ENCODE data around the gene STAP1. TPM values are rescaled to one million over a fixed set of nuclear protein-coding genes. Genes with fewer than 3 reads are reported as not detected.

The STAP1 gene
- total and polyA plus RNA-seq, 10 of the 15 experiments (the other 5 are each of a cell fraction or from before 2014, with no cell fraction given) = 4.6 to 19.4 (median 9.4) TPM

DNA sequence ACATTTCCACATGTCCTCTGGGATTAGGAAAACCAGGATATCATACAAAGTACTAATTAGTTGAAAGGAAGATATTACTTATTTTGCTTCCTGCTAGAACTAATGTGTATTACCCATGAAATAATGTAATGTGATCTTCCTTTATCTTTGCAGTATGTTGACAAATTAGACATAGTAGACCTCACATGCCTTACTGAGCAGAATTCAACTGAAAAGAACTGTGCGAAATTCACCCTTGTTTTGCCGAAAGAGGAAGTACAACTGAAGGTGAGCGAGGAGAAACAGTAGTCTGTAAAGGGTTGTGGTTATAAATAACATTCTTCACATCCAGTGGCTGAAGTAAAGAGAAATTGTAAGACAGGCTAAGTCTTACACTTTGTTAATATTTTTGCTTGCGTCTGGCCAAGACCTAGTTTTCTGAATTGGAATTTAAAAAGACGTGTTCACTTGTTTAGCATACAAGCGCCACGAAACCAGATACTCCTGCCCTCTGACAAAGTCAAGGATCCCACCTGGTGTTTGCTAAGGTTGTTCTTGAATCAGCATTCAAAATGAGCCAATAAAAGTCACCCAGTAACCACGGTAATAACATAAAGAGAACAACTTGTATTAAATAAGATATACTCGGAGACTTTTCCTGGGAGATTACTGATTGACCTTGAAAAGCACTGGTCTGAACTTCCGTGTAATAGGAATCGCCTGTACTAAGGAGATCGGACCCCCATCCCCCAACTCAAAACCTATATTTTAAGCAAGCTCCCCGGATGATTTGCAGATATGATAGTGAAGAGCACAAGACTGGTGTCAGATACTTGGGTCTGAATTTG, 16.9 kb downstream of the STAP1 start (continued):
- TF ChIP-seq MXI1 (IDR thresholded peaks at IDR 0.05; ENCODE audit: low read depth, low read length) (no peak), ZBTB33 (IDR thresholded peaks at IDR 0.05) (no peak), USF2 (IDR thresholded peaks at IDR 0.05; ENCODE audit: borderline replicate concordance, low read depth, low read length) (no peak), MEF2A (IDR thresholded peaks at IDR 0.05; ENCODE audit: insufficient read depth, low read depth, low read length) (peak; percentile 91), NKRF (conservative IDR thresholded peaks at IDR 0.05) (no peak), PML (IDR thresholded peaks at IDR 0.05; ENCODE audit: low read length) (no peak; the same call in 1 of the 2 replicates), BACH1 (IDR thresholded peaks at IDR 0.05; ENCODE audit: borderline replicate concordance) (0 out of 2 replicates have a peak, but pooled peaks have one; percentile 24), CHD1 (IDR thresholded peaks at IDR 0.05; ENCODE audit: low read depth, low read length) (no peak), MTA3 (IDR thresholded peaks at IDR 0.05; ENCODE audit: borderline replicate concordance, low read length) (no peak), RUNX3 (IDR thresholded peaks at IDR 0.05; ENCODE audit: low read length) (peak; percentile 92), EED (IDR thresholded peaks at IDR 0.05; ENCODE audit: low read depth) (peak; percentile 54; the same call in 1 of the 2 replicates), CHD4 (IDR thresholded peaks at IDR 0.05) (no peak), ZNF217 (IDR thresholded peaks at IDR 0.05) (peak; percentile 84; the same call in 1 of the 2 replicates), BCL11A (IDR thresholded peaks at IDR 0.05; ENCODE audit: low read depth, low read length) (0 out of 2 replicates have a peak, but pooled peaks have one; percentile 13), ATF3 (IDR thresholded peaks at IDR 0.05; ENCODE audit: borderline replicate concordance, extremely low read depth, low read depth, low read length) (no peak), TBL1XR1 (IDR thresholded peaks at IDR 0.05; ENCODE audit: low read depth, low read length) (0 out of 2 replicates have a peak, but pooled peaks have one; percentile 27), SIN3A (IDR thresholded peaks at IDR 0.05; ENCODE audit: low read depth, low read length) (no peak)
- TF ChIP-seq, protein P1, sequence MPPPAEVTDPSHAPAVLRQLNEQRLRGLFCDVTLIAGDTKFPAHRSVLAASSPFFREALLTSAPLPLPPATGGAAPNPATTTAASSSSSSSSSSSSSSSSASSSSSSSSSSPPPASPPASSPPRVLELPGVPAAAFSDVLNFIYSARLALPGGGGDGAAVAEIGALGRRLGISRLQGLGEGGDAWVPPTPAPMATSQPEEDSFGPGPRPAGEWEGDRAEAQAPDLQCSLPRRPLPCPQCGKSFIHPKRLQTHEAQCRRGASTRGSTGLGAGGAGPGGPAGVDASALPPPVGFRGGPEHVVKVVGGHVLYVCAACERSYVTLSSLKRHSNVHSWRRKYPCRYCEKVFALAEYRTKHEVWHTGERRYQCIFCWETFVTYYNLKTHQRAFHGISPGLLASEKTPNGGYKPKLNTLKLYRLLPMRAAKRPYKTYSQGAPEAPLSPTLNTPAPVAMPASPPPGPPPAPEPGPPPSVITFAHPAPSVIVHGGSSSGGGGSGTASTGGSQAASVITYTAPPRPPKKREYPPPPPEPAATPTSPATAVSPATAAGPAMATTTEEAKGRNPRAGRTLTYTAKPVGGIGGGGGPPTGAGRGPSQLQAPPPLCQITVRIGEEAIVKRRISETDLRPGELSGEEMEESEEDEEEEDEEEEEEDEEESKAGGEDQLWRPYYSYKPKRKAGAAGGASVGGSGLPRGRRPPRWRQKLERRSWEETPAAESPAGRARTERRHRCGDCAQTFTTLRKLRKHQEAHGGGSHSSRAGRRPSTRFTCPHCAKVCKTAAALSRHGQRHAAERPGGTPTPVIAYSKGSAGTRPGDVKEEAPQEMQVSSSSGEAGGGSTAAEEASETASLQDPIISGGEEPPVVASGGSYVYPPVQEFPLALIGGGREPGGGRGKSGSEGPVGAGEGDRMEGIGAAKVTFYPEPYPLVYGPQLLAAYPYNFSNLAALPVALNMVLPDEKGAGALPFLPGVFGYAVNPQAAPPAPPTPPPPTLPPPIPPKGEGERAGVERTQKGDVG (CRISPR knock-in tag; IDR thresholded peaks at IDR 0.05) = no peak
- TF ChIP-seq, protein P2, sequence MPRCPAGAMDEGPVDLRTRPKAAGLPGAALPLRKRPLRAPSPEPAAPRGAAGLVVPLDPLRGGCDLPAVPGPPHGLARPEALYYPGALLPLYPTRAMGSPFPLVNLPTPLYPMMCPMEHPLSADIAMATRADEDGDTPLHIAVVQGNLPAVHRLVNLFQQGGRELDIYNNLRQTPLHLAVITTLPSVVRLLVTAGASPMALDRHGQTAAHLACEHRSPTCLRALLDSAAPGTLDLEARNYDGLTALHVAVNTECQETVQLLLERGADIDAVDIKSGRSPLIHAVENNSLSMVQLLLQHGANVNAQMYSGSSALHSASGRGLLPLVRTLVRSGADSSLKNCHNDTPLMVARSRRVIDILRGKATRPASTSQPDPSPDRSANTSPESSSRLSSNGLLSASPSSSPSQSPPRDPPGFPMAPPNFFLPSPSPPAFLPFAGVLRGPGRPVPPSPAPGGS (IDR thresholded peaks at IDR 0.05; ENCODE audit: borderline replicate concordance, insufficient read depth, low read depth, low read length, poor library complexity, severe bottlenecking) = no peak

All from GM12878 (cell line).